Fibroblast of skin of back (primary cell): ENCODE results near the gene KIAA1549. TPM values are rescaled to one million over a fixed set of nuclear protein-coding genes. Genes with fewer than 3 reads are reported as not detected.
A peak's percentile ranks its signal among the peaks of the same experiment; 100 is the strongest.
"Not testable (repeated sequence)": the region's sequence is repeated elsewhere in the genome, so short reads cannot be mapped to it uniquely, and the experiment has no call there.

Experiments used
- DNase-seq: peaks from one replicate; pipeline ENCODE4 v3.0.0-alpha.2; 2013
- polyA plus RNA-seq, 2 experiments: library from polyadenylated mRNA; unstranded; fragments of 120-200 nt; gene quantifications; one replicate each; pipeline ENCODE4 v1.2.1, GENCODE V29; 2013; ENCODE audit not compliant: insufficient read length in 2 of 2

Gene KIAA1549
- 1.5 TPM for polyA plus RNA-seq (2013, experiment 1 of 2; ENCODE audit: insufficient read length)
- 1.4 TPM for polyA plus RNA-seq (2013, experiment 2 of 2; ENCODE audit: insufficient read length)

DNA sequence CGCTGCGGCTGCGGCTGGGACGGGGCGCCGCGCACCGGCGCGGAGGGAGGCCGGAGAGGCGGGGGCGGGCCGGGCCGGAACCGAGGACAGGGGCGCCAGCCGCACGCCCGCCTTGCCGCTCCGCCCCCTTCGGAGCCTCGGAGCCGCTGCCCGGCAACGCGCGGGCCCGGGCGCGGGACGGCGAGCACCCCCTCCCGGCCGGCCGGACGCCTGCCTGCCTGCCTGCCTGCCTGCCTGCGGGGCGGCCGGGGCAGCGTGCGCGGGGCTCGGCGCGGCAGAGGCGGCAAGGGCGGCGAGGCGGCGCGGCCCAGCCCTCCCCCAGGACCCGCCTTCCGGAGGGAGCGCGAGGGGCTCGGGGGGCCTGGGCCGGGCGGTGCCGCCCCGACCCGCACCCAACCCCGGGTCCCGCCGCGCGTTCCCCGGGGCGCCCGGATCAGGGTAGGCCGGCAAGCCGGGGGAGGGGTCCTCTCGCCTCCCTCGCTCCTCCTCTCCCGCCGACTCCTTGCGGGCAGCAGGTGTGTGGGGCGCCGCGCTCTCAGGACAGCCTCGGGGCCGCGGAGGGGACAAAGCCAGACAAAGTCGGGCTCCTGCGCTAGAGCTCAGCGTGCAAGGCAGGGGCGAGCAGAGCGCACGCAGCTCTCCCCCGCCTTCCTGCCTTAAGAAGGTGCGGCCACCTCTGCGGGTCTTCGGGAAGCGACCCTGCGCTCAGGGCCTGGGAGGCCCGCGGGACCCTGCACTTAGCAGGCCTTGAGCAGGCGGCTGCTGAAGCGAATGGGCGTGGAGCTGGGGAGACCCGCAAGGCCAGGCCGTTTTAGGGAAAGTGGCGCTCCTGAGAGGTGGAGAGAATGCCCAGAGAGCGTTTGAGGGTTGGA is at the start of gene KIAA1549:
TSS of gene KIAA1549 (minus strand) at position 58 of the 872 bp plus-strand sequence. CDS start 120 bp downstream, outside the sequence.
- peak; percentile 65 for DNase-seq

DNA sequence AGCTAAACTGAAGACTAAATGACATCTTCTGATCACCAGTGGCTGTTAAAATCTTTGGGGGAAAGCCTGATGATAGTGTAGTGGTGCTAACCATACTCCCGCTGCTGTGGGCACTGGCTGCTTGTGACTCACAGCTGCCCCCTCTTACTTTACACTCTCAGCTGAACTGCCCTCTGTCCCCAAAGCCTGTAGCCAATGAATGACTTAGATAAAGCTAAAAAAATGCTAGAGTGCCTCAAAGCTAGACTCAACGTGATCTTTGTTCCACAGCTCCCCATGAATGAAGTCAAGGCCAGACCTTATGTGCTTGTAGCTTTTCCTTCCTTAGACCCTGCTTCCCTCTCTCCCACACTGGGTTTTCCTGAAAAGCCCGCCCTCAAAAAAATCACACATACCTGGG is 48.2 kb upstream of the KIAA1549 start:
- no peak for DNase-seq

DNA sequence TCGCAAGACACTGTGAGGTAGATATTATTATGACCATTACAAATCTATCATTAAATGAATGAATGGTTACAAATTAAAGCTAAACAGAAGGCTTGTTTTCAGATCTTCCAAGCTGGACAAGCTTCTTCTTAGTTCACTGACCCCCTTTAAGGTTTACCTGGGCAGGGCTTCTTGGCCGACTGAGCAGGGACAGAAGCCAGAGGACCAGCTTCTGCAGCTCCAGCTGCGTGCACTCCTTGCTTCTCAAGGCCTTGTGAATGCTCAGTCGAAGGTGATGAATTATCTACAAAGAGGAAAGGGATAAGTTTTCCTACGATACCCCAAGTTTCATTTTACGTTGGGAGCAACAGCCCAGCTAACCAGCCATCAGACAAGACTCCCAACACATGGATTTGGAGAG is 45.4 kb upstream of the KIAA1549 start:
- no peak for DNase-seq

DNA sequence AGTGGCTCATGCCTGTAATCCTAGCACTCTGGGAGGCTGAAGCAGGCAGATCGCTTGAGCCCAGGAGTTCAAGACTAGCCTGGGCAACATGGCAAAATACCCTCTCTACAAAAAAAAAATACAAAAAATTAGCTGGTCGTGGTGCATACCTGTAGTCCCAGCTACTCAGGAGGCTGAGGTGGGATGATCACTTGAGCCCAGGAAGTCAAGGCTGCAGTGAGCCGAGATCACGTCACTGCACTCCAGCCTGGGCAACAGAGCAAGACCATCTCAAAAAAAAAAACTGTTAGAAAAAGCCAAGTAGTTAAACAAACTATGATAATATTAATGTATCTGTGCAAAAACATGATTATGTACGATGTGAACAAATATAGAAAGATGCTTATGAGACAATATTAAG is 44.7 kb upstream of the KIAA1549 start:
- DNase-seq = not testable (repeated sequence)

DNA sequence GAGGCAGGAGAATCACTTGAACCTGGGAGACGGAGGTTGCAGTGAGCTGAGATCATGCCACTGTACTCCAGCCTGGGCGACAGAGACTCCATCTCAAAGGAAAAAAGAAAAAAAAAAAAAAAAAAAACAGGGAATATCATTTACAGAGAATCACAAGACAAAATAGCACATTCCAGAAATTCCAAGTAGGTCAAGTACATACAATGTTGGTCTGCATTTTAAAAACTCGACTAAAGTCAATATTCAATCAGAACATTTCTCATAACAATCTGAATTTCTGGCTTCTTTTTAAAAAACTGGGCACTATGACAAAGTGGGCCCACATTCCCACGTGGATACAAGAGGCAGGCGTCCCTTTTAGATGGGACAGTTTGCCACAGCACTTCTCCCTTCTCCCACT is 41.9 kb upstream of the KIAA1549 start:
- DNase-seq = peak; percentile 36

DNA sequence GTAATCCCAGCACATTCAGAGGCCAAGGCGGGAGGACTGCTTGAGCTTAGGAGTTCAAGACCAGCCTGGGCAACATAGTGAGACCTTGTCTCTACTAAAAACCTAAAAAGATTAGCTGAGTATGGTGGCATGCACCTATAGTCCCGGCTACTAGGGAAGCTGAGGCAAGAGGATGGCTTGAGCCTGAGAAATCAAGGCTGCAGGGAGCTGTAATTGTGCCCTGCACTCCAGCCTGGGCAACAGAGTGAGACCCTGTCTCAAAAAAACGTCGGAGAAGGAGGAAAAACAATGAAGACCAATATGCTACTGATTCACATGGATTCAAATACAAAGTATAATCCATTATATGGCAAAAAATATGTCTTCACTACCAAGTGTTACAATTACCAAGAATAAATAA is 41.1 kb upstream of the KIAA1549 start:
- no peak for DNase-seq

DNA sequence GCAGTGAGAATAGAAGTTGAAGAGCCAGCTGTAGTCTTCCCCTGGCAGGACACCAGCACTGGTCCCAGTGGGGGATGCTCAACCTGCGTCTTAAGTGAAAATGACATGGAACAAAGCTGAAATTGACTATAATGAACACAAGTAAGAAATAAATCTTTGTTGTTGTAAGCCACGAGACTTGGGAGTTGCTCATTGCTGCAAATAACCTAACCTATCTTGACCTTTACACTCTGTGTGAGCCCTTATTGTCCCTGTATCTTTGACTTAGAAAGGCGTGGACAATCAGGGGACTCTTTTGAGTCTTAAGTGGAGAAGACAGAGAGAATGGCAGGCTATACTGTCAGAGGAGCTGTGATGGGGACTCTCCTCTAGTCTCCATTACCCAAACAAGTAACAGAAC is 37.7 kb upstream of the KIAA1549 start:
- no peak for DNase-seq

DNA sequence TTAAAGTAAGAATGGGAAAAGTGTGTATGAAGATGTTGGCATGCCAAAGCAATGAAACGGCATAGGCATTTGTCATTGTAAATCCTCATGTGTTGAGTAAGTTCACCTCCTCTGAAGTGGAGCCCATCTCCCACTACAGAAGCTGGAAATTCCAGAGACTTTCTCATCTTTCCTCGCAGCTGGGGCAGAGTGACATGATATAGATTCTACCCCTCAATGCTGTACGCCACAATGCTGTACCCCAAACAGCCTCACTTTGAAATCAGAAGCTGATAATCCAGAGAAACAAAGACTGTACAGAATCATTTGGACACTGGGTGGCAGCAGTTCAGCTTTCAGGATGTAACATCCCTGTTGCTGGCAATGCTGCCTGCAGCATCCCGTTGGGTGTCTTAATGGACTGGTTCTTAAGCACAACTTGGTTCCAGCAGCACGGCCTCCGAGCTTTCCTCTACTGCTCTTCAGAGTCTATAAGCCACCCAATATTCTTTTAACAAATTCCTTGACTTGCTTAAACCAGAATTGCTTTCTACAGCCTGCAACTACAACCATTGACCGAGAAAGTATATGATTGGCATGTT is 35.8 kb upstream of the KIAA1549 start:
- DNase-seq = peak; percentile 60

DNA sequence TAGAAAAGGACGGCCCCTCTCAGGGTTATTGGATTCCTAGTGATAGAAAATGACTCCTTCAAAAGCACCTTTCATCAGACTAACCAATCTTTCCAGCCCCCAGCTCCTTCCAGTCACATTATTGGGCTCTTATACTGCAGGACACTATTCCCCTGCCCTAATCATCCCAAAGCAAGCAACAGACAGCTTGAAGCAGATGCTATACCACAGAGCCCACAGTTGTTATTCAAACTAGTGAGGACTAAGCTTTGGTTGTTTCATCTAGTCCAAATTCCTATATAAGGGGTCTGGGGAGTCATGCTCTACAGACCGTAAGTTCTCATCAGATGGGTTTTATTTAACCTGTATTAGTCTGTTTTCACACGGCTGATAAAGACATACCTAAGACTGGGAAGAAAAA is 30.2 kb upstream of the KIAA1549 start:
- no peak for DNase-seq

DNA sequence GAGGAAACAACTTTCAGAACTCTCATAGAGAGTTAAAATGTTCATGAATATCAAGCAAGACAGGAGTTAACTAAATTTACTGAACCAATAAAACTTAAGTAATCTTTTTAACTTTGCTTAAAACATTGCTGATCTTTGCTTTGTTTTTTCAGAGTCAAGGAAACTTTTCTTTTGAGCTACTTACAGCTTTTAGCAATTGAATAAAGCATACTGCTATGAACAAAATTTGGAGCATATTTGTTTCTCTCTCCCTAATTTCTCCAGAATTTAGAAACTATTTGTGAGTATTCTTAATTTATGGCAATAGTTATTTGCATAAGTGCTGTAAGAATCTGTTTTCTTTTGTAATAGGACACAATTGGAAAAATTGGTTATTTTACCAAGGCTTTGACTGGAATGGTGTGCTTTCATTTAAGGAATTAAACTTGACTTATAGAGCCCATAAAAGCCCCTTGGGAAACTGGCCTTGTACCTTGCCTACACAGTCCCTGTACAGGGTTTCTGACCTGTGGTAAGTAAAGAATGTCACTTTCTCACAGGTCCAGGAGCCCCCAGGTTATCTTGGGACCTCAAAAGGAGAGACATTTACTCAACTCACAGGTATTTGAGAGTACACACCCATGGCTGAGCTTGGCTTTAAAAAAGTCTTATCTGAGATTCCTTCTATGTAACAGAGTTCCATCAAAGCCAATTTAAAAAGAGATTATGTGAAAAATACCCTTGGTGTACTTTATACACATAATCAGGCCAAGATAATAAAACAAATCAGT is 23.3 kb upstream of the KIAA1549 start:
- DNase-seq = no peak

DNA sequence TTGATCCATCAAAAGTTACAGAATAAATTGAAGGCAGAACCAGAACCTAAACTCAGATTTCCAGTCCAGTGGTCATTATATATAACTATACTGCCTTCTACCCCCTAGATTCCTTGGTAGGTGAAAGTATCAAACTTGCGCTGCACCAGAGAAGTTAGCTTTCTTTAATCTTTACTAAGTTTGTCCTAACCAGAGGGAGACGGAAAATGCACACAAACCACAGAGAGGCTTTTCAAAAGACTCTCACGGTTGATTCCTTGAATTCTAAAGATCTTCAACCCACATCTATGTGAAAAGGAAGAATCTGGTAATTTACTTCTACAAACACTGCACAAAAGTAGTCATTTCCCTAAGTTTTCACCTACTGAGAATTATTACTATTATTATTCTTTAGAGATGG is 18.2 kb upstream of the KIAA1549 start:
- DNase-seq = no peak

DNA sequence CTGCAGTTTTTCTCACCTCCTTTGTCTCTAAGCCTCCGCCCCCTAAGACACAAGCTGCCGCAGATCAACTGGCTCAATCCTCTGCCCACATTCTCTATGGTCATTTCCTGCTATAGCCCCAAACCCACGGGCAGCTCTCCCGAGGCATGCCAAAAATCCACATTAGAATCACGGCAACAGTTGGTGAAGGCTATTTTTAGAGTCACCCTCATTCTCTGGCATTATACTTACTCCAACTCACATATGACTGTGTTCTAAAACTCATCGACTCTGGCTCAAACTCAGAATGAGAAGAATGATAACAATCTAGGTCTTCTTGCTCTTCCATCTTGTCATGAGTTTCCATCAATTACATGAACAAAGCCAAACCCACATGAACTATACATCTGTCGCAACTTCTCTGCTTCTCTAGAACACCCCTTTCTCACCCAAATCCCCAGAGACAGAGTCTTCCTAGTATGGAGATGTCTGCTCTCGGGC is 10.9 kb upstream of the KIAA1549 start:
- DNase-seq = peak; percentile 54

DNA sequence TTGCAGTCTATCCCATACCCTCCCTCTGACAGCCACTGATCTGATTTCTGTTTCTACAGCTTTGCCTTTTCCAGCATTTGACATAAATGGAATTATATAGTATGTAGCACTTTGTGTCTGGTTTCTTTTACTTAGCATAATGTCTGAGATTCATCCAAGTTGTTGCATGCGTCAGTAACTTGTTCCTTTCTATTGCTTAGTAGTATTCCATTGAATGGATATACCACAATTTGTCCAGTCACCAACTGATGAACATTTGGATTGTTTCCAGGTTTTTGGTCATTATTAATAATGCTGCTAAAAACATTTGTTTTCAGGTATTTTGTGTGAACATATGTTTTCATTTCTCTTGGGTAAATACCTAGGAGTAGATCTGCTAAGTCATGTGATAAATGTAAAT is 6.5 kb upstream of the KIAA1549 start:
- DNase-seq = no peak

DNA sequence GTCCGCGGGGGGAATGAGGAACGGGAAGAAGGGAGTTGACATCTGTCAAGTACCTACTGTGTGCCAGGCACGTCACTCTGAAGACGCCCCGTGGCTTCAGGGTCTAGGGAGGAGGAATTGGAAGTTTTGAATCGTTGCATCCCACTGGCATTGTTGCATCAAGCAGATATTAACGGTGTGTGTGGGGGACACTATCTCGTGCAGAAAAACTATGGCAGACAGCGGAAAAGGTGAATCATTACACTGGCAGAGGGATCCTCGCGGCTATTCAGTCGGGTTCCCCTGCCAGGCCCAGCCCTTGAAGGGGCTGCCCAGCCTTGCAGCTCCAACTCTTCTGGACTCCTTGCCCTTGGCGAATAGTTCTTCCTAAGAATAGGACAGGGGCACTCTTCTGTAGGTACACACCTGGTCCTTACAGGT is 1.0 kb upstream of the KIAA1549 start:
- DNase-seq = no peak

DNA sequence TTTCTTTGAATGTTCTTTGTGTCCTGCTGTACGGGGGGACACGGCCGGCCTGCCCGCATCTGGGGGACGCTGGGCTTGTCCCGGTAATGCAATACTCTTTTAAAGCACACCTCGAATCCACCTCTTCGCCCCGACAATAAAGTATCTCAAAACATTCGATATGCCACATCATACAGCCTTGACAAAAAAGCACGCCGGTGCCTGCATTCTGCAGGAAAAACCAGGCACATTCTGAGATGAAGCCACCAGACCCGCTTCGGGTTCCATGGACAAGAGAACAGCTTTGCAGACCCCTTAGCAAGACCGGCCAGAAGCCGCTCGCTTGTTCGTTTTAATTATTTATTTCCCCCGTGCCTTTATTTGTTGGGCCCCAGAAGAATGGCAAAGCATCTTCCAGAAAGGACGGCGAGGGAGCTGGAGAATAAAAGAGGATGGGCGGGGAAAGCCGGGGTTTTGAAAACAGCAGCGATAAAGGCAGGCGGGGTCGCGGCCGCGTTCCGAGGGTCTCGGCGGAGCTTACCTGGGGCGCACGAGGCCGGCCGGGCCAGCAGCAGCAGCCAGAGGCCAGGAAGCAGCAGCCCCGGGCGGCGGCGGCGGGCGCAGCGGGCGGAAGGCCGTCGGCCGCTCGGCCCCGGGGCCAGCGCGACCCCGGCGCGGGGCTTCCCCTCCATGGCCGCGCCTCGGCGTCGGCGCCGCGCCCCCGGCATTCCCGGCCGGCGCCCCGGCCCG is 462 bp downstream of the KIAA1549 start:
- DNase-seq = no peak

DNA sequence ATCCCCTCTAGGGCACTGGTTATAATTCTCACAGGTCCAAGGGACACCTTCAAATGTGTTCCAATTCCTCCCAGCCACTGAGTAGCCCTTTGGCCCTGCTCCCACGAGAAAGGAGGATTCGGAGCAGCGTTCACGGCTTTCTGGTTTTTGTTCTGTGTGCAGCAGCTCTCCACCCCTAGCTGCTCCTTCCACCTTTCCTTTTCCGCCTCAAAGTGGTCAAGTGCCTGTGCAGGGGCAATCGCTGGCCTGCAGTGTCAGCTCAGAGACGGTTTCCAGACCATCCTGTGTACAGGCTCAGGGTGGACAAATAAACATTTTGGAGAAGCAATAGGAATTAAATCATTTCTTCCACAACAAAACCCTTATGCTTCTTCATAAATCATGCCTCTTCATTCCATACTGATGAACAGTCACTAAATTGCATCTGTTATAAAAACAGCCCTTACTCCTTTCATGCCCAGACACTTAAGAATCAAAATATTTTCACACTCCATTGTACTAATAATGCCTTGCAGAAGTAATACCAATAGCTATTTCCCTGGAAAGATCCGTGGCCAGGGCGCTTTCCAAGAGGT is 1.1 kb downstream of the KIAA1549 start:
- peak; percentile 30 for DNase-seq

DNA sequence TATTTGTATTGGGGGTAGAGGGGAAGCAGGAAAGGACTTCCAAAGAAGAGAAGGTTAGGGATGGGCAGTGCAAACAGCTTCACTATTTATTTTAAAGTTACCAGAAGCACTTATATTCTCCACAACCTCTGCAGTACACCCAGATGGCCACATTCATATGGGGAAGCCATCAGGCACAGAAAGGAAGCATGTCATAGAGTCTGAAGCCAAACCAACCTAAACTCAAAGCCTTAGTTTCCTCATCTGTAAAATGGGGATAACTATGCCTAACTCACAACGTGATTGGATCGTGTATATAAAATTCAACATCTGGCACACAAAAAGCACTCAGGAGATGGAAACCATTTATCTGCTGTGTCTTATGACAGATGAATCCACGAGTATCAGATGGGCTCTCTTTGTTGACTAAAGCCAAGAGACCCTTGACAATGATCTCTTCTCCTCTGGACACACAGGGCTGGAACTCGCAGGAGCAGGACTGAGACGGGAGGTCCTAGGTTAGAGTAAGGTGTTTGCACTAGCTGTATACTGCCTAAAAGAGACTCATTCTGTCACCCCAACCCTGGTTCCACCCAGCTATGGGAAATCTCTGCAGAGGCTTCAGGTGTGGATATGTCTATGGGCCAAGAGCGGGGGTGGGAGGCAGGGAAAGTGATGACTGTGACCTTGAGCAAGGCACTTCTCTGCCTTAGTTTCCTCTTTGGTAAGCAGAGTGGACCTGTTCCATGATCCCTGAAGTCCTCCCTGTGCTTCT is 1.8 kb downstream of the KIAA1549 start:
- DNase-seq = peak; percentile 17

DNA sequence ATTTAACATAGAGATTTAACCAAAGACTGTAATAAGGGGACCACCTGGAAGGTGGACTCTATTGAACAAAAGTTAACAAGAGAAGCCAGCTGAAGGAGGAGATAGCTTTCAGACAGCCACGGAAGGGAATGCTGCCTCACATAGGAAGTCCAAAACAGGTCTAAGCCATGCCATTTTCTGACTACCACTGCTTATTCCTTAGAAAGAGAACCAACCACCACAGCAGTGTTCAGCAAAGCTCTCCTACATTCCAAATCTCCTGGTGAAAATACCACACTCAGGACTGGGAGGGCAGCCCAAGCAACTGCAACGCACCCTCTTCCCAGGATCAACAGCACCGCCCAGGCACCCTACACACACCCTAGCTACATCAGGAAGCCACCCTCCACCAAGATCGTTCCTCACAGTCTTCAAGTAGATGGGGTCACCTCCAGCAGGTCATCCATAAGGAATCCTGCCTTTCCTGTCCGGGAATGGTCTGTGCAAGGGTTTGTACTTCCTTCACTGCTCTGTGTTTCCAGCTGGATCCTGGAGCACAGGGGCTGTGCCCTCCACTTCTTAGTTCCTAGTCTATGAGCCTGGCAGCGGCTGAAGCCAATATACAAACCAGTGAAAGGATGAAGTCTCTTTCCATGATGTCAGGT is 2.5 kb downstream of the KIAA1549 start:
- no peak for DNase-seq

DNA sequence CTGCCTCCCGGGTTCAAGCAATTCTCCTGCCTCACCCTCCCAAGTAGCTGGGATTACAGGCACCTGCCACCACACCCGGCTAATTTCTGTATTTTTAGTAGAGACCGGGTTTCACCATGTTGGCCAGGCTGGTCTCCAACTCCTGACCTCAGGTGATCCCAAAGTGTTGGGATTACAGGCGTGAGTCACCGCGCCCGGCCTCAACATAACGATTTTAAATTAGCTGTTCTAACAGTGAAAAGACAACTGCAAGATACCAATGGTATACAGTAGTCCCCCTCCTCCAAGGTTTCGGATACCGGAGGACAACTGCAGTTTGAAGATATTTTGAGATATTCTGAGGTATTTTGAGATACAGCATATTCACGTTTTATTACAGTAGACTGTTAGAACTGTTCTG is 5.0 kb downstream of the KIAA1549 start:
- DNase-seq = not testable (repeated sequence)

DNA sequence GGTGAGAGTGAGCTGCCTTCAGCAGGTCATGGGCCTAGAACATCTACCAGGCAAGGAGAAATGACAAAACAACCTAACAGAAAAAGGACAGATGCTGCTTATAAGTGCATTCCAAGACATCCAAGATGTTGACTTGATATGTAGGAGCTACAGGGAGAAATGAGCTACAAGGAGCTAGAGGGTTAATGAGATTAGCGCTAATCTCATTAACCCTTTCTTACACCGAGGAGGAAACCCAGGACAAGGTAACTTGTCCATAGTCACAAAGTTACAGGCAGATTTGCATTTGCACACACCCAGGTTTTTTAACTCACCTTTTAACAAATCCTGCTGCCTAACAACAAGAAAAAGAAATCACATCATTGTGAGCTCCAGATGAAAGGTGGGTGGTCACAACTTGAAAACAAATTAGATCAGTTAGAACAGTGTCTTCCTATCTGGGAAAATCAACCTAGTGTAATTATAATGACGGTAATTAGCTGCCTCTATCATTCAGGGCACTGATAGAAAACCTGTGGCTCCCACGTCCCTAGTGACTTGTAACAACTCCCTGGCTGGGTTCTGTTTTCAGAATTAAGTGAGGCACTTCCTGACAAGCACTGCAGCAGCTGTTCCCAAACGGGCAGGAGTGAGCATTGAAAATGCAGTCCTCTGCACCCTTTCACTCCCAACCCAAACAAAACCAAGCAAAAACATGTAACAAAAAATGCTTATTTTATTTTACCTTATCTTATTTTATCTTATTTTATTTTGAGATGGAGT is 5.7 kb downstream of the KIAA1549 start:
- no peak for DNase-seq
